Measurements from ENCODE around the gene MSANTD1.

GRCh38 chr4:3271131-3271530, 22.2 kb downstream of the MSANTD1 start:
- TF ChIP-seq CTCF (IDR thresholded peaks at IDR 0.05; ENCODE audit: low read depth, low read length, missing input control) (no peak), REST (IDR thresholded peaks at IDR 0.05) (no peak), TAF1 (conservative IDR thresholded peaks at IDR 0.05) (no peak)
